ENCODE results near the gene TET3.
A peak's percentile ranks its signal among the peaks of the same experiment; 100 is the strongest.

The TET3 gene

DNA sequence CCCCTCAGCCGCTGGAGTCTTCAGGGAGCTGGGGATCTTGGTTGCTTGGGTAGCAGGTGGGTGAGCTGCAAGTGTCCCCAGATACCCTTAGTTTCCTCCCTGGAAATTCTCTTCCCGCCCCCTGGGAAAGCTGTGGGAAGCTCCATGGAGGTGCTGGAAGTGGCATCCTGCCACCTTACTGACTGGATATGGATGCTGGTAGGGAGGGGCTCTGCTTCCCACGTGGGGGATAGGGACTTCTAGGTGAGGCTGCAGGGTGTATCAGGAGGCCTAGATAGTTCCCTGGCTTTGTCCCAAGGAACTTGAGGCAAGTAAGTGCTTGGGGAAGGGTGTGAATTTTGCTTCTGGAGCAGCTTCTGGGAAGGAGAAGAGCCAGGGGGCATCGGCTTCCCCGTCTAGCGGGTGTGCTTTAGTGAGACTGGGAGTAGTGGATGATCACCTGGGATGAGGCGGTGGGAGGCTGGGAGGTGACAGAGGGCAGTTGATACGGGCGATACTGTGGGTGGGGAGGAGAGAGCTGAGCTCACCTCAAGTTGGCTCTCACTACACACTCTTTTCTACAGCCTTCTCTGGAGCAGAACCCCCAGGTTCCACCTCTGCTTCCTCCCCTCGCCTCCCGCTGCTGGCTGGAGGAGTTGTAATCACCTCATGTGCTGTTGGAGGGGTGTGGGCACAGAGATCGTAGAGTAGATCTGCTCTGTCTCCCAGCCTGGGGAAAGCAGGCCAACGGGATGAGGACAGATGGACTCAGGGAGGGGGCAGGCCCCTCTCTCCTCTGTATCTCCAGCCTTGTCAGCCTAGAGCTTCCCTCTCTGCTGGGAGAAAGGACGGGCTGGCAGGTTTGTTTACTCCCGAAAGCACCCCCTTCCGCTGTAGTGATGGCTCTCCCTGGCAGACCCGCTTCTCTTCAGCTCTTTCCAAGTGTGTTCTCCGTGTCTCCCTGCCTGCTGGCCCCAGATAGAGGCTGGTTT lies 19.8 kb downstream of the TET3 start:
- DNase-seq (ENCODE audit: low spot score) = no peak

DNA sequence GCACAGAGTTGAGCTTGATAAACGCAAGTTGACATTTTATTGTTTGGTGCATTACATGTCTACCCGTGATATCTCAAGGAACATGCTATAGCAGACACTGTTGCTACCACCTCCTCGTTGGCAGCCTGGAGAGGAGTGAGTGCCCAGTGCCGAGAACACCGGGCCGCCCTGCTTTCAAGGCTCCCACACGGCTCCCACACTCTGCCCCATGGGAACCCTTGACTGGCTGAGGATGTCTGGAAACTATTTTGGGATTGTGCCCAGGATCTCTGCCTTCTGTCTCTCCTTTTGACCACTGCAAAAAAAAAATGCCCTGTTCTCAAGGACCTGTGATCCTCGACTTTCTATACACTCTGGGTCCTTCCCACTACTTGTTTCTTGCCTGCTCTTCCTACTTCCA lies 21.1 kb downstream of the TET3 start:
- no peak for DNase-seq (ENCODE audit: low spot score)

DNA sequence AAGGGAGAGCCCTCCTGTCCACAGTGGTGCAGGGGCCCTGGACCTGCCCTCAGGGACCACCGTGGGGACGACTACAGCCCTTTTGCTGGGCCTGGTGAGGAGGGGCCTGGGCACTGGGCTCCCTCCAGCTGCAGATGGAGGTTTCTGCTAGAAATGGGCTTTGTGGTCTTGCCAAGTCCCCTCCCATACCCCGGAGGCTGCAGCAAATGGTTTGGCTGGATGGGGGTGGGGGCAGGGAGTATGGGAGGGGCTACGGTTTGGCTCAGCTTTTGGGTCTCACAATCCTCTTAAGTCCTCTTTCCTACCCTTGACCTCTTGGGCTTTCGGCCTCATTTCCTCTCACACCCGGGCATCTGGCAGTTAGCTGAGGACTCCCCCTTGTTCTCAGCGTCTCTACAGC lies 21.7 kb downstream of the TET3 start:
- DNase-seq (ENCODE audit: low spot score) = no peak

DNA sequence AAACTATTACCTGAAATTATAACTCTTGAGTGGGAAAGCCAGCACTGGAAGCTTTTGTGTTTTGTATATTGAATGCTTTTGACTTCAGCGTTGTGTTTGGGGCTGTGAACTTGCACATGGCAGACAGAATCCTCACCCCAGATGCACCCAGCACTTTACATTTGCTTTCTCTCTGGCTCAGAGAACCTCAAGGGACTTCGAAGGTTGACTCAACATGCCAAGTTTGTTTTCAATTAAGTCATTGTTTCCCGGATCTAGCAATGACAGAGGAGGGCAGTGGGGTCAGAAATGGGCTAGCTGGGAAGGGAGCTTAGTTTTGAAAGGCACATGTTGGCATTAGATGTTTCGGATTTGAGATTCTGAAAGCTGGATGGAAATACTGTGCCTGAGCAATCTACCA lies 22.4 kb downstream of the TET3 start:
- DNase-seq (ENCODE audit: low spot score) = no peak

DNA sequence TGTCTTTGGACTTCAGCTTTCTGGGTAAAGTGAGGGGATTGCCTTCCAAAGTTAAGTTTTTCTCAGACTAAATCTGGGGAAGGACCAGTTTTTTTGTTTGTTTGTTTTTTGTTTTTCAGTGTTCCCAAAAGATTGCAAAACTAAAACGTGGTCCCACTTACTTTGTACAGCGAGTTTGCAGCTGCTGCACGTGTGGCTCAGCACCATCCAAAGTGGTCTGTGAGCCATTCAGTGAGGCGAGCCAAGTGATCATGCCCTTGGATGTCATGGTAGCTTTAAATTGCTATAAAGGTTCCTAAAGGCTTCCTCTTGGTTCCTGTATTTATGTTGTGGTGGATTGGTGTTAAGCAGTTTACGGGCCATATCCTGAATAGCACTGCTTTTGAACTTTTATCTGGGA lies 23.0 kb downstream of the TET3 start:
- DNase-seq (ENCODE audit: low spot score) = no peak

DNA sequence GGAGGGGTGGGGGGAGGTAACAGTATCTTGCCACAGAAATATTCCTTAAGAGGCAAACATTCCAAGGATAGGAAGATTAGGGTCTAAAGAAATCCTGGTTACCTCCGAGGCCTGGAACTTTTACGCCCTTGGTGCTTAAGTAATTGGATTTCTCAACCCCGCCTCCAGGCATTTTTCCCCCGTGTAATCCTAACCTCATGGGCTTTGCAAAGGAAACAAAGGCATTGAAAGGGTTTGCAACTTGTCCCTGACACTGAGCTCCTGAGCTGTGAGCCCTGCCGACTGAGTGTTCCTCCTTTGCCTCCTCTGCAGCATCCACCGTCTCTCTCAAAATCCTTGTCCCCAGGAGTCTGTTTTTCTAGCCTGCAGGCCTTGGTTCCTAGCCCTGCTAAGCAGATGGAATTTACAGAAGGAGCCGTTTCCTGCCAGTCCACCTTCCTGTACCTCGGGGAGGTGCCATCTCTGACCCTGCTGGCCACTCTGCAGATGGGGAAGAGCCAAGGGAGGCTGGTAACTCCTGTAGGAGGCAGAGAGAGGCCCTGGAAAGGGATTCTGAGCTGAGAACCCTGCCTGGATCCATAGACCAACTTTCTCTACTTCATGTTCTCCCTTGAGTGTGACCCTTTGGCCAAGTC lies 24.2 kb downstream of the TET3 start:
- no peak for DNase-seq (ENCODE audit: low spot score)

DNA sequence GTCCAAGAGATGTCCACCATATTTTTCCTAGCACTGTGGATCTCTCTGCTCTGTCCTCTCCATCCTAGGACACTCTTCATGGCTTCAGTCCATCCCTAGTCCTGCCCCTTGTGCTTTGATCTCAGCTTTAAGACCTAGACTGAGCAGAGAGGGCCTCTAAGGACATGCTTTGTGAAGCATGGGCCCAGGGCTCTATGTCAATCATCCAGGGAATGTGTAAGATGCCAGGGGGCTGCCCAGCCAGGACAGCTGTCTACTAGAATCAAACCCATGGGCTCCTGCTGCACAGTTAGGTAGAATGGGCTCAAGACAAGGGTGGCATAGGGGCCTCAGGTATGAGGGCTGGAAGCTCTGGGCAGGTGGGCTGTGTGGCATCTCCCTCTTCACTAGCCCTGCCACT lies 24.9 kb downstream of the TET3 start:
- DNase-seq (ENCODE audit: low spot score) = no peak

DNA sequence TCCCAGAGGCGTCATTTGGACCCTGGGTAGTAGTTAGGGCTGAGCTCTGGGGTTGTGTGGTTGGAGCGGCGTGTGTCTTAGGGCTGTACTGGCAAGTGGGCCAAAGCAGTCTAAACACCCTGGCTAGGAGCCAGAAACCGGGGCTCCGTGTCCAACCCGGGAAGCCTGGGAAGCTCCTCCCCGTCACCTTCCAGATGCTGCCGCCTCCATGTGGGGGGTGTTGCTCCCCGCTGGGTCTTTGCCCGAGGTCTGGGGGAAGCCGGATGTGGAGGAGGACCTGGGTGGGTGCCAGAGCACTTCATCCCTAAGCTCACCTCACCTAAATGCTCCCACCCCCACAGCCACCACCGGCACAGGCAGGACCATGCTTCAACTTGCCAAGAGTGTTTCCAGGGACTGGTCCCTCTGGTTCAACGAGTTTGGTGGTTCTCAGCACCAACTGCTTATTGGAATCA lies 25.4 kb downstream of the TET3 start:
- DNase-seq (ENCODE audit: low spot score) = no peak

DNA sequence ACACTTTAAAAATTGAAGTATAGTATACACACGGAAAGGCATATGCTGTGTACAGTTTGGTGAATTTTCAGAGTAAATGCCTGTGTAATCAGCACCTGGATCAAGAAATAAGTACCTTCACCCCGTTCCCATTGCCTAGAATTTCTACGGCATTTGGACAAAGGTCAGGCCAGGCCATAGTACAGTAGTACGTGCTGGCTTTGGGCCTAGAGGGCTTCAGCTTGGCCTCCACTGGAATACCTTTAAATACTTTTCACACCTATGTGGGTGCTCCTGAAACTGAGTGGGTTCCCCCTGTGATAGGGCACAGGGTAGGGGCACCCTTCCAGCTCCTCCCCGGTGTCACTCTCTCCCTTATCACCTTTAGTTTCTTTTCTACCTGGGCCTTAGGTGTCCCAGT lies 26.5 kb downstream of the TET3 start:
- no peak for DNase-seq (ENCODE audit: low spot score)

DNA sequence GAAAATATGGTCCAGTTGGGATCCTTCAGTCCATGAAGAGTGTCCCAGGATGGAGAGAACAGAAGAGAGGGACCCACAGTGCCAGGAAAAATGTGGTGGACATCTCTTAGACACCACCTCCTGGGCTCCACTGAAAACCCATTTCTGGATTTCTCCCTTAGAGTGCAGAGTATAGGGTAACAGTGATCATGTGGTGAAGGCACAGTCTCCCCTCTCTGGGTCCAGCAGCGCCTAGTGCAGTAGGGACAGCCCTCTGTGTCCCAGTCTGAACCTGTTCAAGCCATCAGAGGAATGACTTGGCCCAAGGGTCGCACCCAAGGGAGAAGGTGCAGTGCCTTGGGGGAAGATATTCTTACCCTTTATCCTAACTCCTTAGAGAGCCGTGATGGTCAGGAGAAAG lies 30.1 kb downstream of the TET3 start:
- DNase-seq (ENCODE audit: low spot score) = no peak

DNA sequence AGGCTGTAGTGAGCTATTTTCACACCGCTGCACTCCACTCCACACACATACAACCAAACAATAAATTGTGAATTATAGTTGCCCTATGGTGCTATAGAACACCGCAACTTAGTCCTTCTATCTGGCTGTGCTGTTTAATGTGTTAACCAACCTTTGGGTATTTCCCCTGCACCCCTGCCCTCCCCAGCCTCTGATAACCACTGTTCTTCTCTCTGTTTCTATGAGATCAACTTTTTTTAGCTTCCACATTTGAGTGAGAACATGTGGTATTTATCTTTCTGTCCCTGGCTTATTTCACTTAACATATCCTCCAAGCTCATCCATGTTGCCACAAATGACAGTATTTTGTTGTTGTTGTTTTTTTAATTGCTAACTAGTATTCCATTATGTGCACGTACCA lies 32.5 kb downstream of the TET3 start:
- DNase-seq (ENCODE audit: low spot score) = no peak

DNA sequence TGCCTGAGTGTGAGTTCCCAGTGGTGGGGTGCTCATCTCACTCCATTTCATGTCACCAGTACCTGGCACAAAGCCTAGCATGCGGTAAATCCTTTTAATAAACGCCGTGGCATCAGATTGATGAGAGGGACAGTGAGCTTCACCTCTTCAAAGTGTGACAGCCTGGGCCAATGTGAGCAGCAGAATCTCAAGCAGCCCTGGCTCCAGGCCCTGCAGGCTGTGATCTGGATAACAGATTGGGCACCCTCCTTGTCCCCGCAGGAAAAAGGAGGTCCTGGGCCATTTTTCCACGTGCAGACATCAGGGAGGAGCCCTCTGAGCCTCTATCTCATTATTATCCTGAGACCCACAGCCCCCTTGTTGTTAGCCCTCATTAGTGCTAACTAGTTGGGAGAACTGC lies 34.8 kb downstream of the TET3 start:
- no peak for DNase-seq (ENCODE audit: low spot score)

DNA sequence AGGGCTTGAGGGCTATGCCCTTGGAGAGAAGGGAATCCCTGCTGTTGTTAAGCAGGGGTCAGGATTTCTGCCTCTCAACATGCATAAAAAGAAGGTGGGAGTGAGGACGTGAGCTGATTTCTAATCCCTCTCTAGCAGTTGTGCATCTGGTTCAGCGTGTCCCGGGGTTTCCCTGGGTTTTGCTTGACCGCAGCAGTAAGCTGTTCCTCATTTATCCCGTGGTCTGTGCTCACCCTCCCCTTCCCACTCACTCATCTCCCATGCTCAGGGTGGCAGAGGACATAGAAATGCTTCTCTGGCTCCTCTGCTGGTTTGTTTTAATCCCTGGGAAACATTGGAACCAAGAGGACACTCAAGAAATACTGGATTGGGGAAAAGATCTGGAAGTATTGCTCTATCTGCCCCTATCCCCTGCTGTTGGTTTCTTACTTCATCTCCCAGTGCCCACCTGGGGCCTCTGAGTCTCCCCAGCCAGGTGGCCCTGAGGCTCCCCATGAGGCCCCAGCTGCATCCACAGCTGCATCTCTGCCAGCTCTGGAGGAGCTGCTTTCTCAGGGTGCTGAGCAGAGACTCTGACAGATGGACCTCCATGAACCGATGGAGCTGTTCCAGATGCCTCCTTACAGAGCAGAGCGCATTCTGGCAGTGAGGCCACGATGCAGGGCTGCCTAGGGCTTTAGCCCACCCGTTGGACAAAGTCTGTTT lies 36.1 kb downstream of the TET3 start:
- DNase-seq (ENCODE audit: low spot score) = peak; percentile 42

DNA sequence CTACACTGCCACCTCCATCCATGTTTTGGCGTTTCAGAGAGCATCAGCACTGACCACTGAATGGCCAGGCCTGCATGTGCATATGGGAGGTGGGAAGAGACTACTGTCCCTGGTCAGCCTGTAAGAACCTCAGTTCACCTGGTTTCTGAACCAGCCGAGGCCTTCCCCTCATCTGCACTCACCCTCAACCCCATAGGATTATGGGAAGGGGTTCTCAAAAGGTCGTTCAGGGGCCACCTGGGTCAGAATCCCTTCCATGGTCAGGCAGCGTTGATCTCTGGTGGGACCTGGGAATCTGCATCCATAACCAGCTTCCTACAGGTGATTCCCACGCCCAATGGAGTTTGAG lies 36.7 kb downstream of the TET3 start:
- DNase-seq (ENCODE audit: low spot score) = no peak

DNA sequence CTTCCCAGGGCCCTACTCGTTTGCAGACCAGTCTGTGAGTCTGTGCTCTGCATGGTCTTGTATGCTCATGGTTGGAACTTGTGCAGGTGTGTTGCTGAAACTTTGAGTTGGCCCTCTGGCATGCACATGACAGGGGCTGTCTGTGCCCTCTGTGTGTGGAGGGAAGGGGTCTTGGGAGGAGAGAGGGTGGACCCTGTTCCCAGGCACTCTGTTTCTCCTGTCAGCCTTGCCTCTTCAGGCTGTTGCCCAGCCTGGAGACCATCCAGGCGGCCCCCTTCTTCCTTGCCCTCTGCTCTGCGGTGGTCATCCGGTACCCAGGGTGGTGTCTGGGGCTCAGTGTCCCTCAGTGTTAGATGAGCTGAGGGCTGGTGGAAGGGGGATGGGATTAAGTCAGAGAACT lies 39.5 kb downstream of the TET3 start:
- DNase-seq (ENCODE audit: low spot score) = no peak

DNA sequence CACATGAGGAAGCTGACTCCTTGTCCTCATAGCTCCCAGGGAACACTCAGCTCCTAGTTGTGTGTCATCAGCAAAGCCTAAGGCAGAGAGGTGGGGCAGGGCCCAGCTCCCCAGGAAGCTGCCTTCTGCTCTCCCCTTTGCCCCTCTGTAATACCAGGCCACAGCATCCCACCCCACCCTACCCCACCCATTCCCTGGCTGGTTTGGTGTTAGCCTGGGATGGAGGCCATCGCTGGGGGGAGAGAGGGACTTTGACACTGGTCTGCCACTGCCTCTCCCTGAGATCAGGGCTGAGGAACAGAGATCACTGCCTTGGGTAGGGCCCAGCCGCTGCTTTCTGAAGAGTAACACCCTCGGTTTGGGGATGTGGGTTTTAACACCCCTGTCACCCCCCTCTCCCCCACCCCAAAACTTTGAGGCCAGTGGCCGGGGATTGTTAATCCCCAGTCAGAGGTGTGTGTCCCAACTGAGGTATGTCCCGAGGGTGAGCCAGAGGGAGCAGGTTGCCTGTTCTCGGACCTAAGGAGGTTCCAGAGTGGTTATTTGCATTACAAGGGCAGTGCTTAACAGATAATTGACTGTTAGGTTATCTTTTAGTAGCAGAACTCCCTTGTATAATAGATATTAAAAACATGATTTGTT lies 41.4 kb downstream of the TET3 start:
- DNase-seq (ENCODE audit: low spot score) = no peak

DNA sequence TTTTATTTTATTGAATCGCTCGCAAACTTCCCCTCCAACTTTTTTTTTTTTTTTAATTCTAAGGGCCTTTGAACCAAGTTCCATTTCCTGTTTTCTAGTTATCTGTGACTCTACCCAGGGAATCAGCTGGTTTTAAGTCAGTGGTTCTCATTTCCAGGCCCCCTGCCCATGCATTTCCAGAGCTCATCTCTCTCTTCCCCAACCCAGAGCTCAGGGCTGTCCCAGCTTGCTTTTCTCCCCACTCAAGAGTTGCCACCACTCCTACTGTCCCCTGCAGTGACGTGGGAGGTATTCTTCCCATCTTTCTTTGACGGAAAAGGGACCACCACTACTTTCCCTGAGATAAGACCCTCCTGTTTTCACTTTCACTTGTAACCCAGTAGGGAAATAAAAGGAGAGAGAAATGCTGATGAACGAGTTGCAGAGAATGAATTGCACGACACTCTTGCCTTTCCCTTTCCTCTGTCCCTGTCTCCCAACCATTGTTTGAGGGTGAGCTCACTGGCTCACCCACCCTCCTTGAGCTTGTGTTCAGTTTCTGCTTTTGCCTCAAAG lies 42.1 kb downstream of the TET3 start:
- no peak for DNase-seq (ENCODE audit: low spot score)

DNA sequence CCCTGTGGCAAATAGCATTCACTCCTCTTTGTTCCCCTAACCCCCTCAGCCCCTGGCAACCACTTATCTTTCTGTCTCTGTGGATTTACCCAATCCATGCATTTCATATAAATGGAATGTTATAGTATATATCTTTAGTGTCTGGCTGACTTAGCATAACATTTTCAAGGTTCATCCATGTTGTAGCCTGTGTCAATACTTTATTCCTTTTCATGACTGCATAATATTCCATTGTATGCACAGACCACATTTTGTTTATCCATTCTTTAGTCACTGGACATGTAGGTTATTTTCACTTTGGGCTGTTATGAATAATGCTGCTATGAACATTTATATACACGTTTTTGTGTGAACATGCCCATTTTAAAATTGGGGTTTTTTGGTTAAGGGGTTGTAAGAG lies 42.8 kb downstream of the TET3 start:
- no peak for DNase-seq (ENCODE audit: low spot score)

DNA sequence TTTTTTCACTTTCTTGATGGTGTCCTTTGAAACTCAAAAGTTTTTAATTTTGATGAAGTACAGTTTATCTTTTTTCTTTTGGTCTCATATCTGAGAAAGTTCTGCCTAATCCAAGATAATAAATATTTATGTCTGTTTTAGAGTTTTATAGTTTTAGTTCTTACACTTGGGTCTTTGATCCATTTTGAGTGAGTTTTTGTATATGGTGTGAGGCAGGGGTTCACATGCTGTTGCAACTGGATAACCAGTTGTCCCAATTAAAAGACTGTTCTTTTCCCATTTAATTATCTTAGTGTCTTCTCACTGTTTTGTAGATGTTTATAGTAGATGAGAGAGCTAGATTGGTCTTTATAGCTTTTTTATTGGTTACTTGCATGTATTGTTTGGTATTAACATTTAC lies 43.6 kb downstream of the TET3 start:
- no peak for DNase-seq (ENCODE audit: low spot score)

DNA sequence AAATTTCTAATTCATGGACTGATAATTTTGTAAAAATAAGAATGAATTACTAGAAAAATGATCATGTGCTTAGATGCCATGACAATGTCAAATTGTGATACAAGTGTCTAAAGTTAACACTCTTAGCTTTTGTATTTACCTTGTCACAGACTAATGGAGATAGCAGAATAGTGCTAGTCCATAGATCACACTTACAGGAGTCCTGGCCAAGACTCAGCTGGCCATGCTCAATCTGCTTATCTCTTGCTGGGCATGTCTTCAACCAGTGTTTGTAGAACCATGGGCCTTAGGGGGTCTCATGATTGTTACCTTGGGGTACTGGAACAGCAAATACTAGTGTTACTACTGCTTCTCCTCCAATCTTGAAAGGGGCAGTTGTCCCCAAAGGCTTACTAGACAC lies 44.0 kb downstream of the TET3 start:
- no peak for DNase-seq (ENCODE audit: low spot score)

DNA sequence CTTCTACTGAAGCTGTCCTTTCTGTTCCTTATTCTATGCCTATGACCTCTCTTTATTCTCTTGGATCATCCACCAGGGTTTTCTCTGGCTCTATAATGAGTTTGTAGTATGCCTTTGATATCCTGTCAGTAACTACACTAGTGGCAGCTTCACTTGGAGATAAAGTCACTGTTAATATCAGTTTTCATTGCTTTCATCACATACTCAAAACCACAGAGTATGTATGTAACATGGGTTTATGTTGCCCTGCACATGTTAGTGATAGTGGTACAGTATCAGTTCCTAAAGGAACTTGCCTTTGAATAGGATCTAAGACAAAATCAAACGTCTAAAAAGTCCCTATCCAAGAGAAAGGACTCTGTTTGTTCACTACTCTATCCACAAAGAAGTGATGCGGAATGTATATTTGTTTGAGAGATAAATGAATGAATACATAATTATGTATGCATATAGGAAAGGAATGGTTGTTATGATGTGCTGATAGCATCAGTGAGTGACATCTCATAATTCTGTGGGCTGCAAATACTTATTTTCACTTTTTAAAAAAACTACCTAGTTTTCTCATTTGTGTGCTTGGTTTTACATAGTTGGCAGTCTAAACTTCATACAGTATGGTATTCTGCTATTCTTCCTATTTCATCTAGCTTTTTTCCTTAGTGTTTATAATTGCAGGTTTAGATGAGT lies 45.1 kb downstream of the TET3 start:
- DNase-seq (ENCODE audit: low spot score) = no peak

Data from SK-N-DZ (cell line).